ENCODE measurements around the gene CCDC43. TPM values are rescaled to one million over a fixed set of nuclear protein-coding genes. Genes with fewer than 3 reads are reported as not detected.
A peak's percentile ranks its signal among the peaks of the same experiment; 100 is the strongest.

CCDC43 gene
- total and polyA plus RNA-seq, 3 experiments from 2014 or later: 13.0 to 30.9 (median 30.6) TPM

DNA sequence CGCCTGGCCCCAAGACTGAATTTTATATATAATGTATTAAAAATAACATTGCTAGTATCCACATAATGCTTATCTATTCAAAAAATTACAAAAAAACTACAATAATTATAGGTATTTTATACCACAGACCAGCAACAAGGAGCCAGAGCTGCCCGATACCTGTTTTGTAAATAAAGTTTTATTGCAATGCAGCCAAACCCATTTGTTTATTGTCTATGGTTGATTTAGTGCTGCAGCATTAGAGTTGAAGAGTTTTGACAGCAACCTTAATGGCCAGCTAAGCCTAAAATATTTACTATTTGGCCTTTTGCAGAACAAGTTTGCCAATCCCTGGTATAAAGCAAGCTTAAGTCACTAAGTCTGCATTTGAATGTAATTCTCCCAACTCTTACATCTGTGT is 27.7 kb downstream of the CCDC43 start:
- Mint-ChIP-seq H3K4me1 (peaks cover 3 to 4% (median 3%) of the 10 kb centered on the region in 3 donors), H3K36me3 (no peaks in the 10 kb centered on the region), H3K9me3 (peaks cover 0 to 3% (median 2%) of the 10 kb centered on the region in 5 donors), H3K4me3 (no peak overlapping the region), H3K27me3 (peaks cover 8 to 22% of the 10 kb centered on the region in 2 donors), H3K27ac (no peak overlapping the region)
- no peak for DNase-seq
- no peak overlapping the region for H3K4me3 ChIP-seq (ENCODE audit: low read length)
- H3K36me3 ChIP-seq (ENCODE audit: insufficient read depth, low read length): no peaks in the 10 kb centered on the region
- no peak overlapping the region for H3K27ac ChIP-seq (ENCODE audit: low read depth, low read length)
- no peaks in the 10 kb centered on the region for H3K4me1 ChIP-seq (ENCODE audit: insufficient read depth, low read length)
- POLR2A ChIA-PET: no interaction called here
- CTCF ChIA-PET: interaction anchor here (0.8 kb wide), 1 partner anchor 128 kb away, joined by 3 read pairs; no protein-coding TSS in a partner anchor
- H3K9me3 ChIP-seq (ENCODE audit: low read length): no peaks in the 10 kb centered on the region
- H3K27me3 ChIP-seq (ENCODE audit: insufficient read depth, low read length, poor library complexity, severe bottlenecking): no peaks in the 10 kb centered on the region

DNA sequence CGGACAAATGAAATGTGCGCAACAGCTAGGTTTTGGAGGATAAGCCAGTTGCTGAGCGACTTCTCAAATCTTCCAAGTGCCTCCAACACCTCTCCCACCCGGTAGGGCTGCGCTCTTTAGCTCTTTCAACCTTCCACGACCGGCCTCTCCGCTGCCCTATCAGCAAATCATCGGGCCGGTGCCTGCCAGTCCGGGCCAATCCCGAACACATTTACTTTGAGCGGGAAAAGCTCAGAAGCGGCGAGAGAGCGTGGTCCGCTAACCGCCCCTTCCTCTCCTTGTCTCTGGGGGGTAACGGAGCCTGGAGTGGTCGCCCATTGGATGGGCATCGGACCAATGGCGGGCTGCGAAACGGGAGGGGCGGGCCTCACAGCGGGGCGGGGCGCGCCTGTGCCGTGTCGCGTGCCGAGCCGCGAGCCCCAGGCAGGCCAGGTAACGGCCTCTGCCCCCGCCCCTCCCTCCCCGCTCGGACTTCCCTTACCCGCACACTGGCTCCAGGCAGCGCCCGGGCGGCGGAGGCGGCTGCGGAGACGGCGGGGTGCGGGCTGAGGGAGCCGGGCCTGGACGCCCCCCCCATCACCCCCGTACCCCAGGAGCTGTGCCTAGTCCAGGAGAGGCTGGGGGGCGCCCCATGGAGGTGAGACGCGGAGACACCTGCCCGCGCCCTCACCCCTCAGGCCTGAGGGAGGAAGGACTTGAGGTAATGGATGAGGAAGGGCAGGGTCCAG is 33.4 kb downstream of the CCDC43 start, which contains the start of gene MEIOC:
TSS of gene MEIOC (plus strand) at position 486 of the 728 bp plus-strand sequence. CDS start at position 632, 146 bp downstream.
- Histone ChIP-seq H3K27ac (ENCODE audit: low read depth, low read length) (no peak within 1 kb of the TSS), H3K4me3 (ENCODE audit: low read length) (no peak within 1 kb of the TSS), H3K36me3 (ENCODE audit: insufficient read depth, low read length) (no peaks in the 10 kb centered on the region), H3K4me1 (ENCODE audit: insufficient read depth, low read length) (no peaks in the 10 kb centered on the region), H3K9me3 (ENCODE audit: low read length) (no peaks in the 10 kb centered on the region), H3K27me3 (ENCODE audit: insufficient read depth, low read length, poor library complexity, severe bottlenecking) (no peaks in the 10 kb centered on the region)
- Mint-ChIP-seq H3K36me3 (no peaks in the 10 kb centered on the region), H3K4me3 (peak within 1 kb of the TSS in 6 of 7 donors; percentile 50 to 76 (median 74)), H3K4me1 (peaks cover 3 to 9% (median 4%) of the 10 kb centered on the region in 3 donors), H3K9me3 (peaks cover 0 to 3% (median 2%) of the 10 kb centered on the region in 5 donors), H3K27me3 (peaks cover 30 to 42% of the 10 kb centered on the region in 2 donors), H3K27ac (peak within 1 kb of the TSS in 1 of 8 donors; percentile 33)
- ChIA-PET CTCF (no interaction called here), POLR2A (no interaction called here)
- peak in 2 of 5 donors; percentile 6 to 22 for DNase-seq

DNA sequence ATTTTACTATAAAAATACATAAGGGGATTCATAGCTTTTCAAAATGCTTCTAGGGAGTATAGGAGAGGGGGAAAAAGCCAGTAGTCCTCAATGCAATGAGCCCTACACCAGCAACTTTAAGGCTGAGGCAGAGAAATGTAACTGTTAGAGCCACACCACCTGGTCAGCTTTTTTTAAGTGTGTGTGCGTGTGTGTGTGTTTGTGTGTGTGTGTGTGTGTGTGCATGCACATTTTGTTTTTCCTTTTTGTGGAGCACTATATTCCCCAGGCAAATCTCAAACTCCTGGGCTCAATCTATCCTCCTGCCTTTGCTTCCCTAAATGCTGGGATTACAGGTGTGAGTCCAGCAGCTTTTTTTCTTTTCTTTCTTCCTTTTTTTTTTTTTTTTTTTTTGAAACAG is 35.6 kb downstream of the CCDC43 start:
- ChIA-PET CTCF (no interaction called here), POLR2A (no interaction called here)
- Mint-ChIP-seq H3K4me3 (no peak overlapping the region), H3K27me3 (peaks cover 39 to 45% of the 10 kb centered on the region in 2 donors), H3K27ac (no peak overlapping the region), H3K4me1 (peaks cover 3 to 9% (median 4%) of the 10 kb centered on the region in 3 donors), H3K9me3 (peaks cover 0 to 3% (median 2%) of the 10 kb centered on the region in 5 donors), H3K36me3 (no peaks in the 10 kb centered on the region)
- Histone ChIP-seq H3K27me3 (ENCODE audit: insufficient read depth, low read length, poor library complexity, severe bottlenecking) (no peaks in the 10 kb centered on the region), H3K4me1 (ENCODE audit: insufficient read depth, low read length) (no peaks in the 10 kb centered on the region), H3K9me3 (ENCODE audit: low read length) (no peaks in the 10 kb centered on the region), H3K27ac (ENCODE audit: low read depth, low read length) (no peak overlapping the region), H3K36me3 (ENCODE audit: insufficient read depth, low read length) (no peaks in the 10 kb centered on the region), H3K4me3 (ENCODE audit: low read length) (no peak overlapping the region)
- DNase-seq: no peak

DNA sequence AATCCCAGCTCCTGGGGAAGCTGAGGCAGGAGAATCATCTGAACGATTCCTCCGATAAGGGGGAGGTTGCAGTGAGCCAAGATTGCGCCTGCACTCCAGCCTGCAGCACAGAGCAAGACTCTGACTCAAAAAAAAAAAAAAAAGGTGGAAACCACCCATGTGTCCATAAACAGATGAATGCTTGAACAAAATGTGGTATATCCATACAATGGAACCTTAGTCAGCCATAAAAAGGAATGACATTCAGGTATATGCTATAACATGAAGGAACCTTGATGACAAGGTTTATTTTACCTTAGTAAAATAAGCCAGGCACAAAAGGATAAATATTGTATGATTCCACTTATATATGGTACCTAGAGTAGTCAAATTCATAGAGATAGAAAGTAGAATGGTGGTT is 36.2 kb downstream of the CCDC43 start:
- Histone ChIP-seq H3K27ac (ENCODE audit: low read depth, low read length) (no peak overlapping the region), H3K4me1 (ENCODE audit: insufficient read depth, low read length) (no peaks in the 10 kb centered on the region), H3K9me3 (ENCODE audit: low read length) (no peaks in the 10 kb centered on the region), H3K4me3 (ENCODE audit: low read length) (no peak overlapping the region), H3K36me3 (ENCODE audit: insufficient read depth, low read length) (no peaks in the 10 kb centered on the region), H3K27me3 (ENCODE audit: insufficient read depth, low read length, poor library complexity, severe bottlenecking) (no peaks in the 10 kb centered on the region)
- H3K27me3 Mint-ChIP-seq: peaks cover 39 to 46% of the 10 kb centered on the region in 2 donors
- POLR2A ChIA-PET: no interaction called here
- H3K4me3 Mint-ChIP-seq: no peak overlapping the region
- no peaks in the 10 kb centered on the region for H3K36me3 Mint-ChIP-seq
- H3K9me3 Mint-ChIP-seq: peaks cover 0 to 3% (median 2%) of the 10 kb centered on the region in 5 donors
- peaks cover 3 to 9% (median 4%) of the 10 kb centered on the region in 3 donors for H3K4me1 Mint-ChIP-seq
- CTCF ChIA-PET: no interaction called here
- H3K27ac Mint-ChIP-seq: no peak overlapping the region
- DNase-seq: no peak

DNA sequence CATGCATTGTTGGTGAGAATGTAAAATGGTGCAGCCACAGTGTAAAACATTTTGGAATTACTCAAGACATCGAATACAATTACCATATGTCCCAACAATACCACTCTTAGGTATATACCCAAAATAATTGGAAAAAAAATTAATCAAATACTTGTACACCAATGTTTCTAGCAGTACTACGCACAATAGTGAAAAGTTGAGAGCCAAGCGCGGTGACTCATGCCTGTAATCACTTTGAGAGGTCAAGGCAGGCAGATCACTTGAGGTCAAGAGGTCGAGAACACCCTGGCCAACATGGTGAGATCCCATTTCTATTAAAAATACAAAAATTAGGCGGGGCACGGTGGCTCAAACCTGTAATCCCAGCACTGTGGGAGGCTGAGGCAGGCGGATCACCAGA is 36.8 kb downstream of the CCDC43 start:
- H3K27me3 Mint-ChIP-seq: peaks cover 35 to 52% of the 10 kb centered on the region in 2 donors

DNA sequence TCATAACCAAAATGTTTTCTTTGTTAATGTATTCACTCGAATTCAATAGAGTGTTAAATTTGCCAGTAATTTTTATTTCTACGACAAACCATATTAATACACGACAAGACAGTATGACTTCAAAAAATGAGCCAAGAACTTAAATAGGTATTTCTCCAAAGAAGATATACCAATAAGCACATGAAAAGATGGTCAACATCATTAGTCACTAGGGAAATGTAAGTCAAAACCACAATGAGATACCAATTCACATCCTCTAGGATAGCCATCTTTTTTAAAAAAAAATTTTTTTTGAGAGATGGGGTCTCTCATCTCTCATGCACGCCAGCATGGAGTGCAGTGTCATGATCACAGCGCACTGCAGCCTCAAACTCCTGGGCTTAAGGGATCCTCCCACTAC is 38.3 kb downstream of the CCDC43 start:
- no peak overlapping the region for H3K27ac Mint-ChIP-seq
- CTCF ChIA-PET: no interaction called here
- H3K4me3 Mint-ChIP-seq: no peak overlapping the region
- no peaks in the 10 kb centered on the region for H3K9me3 ChIP-seq (ENCODE audit: low read length)
- H3K36me3 ChIP-seq (ENCODE audit: insufficient read depth, low read length): no peaks in the 10 kb centered on the region
- H3K4me1 ChIP-seq (ENCODE audit: insufficient read depth, low read length): no peaks in the 10 kb centered on the region
- H3K36me3 Mint-ChIP-seq: no peaks in the 10 kb centered on the region
- H3K27me3 ChIP-seq (ENCODE audit: insufficient read depth, low read length, poor library complexity, severe bottlenecking): no peaks in the 10 kb centered on the region
- no peak overlapping the region for H3K27ac ChIP-seq (ENCODE audit: low read depth, low read length)
- H3K9me3 Mint-ChIP-seq: peaks cover 0 to 1% (median 0%) of the 10 kb centered on the region in 5 donors
- no peak for DNase-seq
- POLR2A ChIA-PET: no interaction called here
- H3K4me1 Mint-ChIP-seq: peaks cover 0 to 5% (median 0%) of the 10 kb centered on the region in 3 donors
- peaks cover 35 to 51% of the 10 kb centered on the region in 2 donors for H3K27me3 Mint-ChIP-seq
- no peak overlapping the region for H3K4me3 ChIP-seq (ENCODE audit: low read length)

More for the DNA sequence above, 36.8 kb downstream of the CCDC43 start:
- H3K36me3 ChIP-seq (ENCODE audit: insufficient read depth, low read length): no peaks in the 10 kb centered on the region
- no peak overlapping the region for H3K27ac ChIP-seq (ENCODE audit: low read depth, low read length)
- no peak overlapping the region for H3K4me3 ChIP-seq (ENCODE audit: low read length)
- H3K27me3 ChIP-seq (ENCODE audit: insufficient read depth, low read length, poor library complexity, severe bottlenecking): no peaks in the 10 kb centered on the region
- no peak overlapping the region for H3K4me3 Mint-ChIP-seq
- H3K4me1 ChIP-seq (ENCODE audit: insufficient read depth, low read length): no peaks in the 10 kb centered on the region
- no peaks in the 10 kb centered on the region for H3K36me3 Mint-ChIP-seq
- POLR2A ChIA-PET: no interaction called here
- H3K9me3 Mint-ChIP-seq: peaks cover 0 to 3% (median 2%) of the 10 kb centered on the region in 5 donors
- CTCF ChIA-PET: no interaction called here
- no peaks in the 10 kb centered on the region for H3K9me3 ChIP-seq (ENCODE audit: low read length)
- no peak overlapping the region for H3K27ac Mint-ChIP-seq
- no peak for DNase-seq
- peaks cover 3 to 9% (median 4%) of the 10 kb centered on the region in 3 donors for H3K4me1 Mint-ChIP-seq

DNA sequence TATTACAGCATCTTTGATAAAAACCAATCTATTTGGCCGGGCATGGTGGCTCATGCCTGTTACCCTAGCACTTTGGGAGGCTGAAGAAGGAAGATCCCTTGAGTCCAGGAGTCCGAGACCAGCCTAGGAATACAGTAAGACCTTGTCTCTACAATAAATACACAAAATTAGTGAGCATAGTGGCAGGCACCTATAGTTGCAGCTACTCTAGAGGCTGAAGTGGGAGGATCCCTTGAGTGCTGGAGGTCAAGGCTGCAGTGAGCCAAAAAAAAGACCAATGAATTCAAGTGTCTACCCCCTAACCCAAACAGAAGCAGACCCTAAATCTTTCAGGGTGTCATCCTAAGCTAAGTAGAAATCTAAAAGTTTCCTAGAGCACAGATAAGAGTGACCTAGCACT is 40.6 kb downstream of the CCDC43 start:
- Histone ChIP-seq H3K9me3 (ENCODE audit: low read length) (no peaks in the 10 kb centered on the region), H3K4me1 (ENCODE audit: insufficient read depth, low read length) (no peaks in the 10 kb centered on the region), H3K27ac (ENCODE audit: low read depth, low read length) (no peak overlapping the region), H3K4me3 (ENCODE audit: low read length) (no peak overlapping the region), H3K27me3 (ENCODE audit: insufficient read depth, low read length, poor library complexity, severe bottlenecking) (no peaks in the 10 kb centered on the region), H3K36me3 (ENCODE audit: insufficient read depth, low read length) (no peaks in the 10 kb centered on the region)
- no peak overlapping the region for H3K4me3 Mint-ChIP-seq
- CTCF ChIA-PET: no interaction called here
- H3K4me1 Mint-ChIP-seq: no peaks in the 10 kb centered on the region
- H3K9me3 Mint-ChIP-seq: peaks cover 0 to 1% (median 0%) of the 10 kb centered on the region in 5 donors
- H3K27me3 Mint-ChIP-seq: peaks cover 29 to 40% of the 10 kb centered on the region in 2 donors
- no peak overlapping the region for H3K27ac Mint-ChIP-seq
- H3K36me3 Mint-ChIP-seq: no peaks in the 10 kb centered on the region
- DNase-seq: no peak
- POLR2A ChIA-PET: no interaction called here

DNA sequence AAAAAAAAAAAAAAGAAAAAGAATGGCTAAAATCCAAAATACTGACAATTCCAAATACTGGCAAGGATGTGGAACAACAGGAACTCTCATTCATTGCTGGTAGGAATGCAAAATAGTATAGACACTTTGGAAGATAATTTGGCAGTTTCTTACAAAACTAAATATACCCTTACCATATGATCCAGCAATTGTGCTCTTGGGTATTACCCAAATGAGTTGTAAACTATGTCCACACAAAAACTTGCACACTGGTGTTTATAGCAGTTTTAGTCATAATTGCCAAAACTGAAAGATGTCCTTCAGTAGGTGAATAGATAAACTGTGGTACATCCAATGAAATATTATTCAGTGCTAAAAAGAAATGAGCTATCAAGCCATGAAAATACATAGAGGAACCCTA is 41.8 kb downstream of the CCDC43 start:
- H3K27ac Mint-ChIP-seq: no peak overlapping the region
- H3K4me3 Mint-ChIP-seq: no peak overlapping the region
- Histone ChIP-seq H3K27me3 (ENCODE audit: insufficient read depth, low read length, poor library complexity, severe bottlenecking) (no peaks in the 10 kb centered on the region), H3K4me1 (ENCODE audit: insufficient read depth, low read length) (no peaks in the 10 kb centered on the region), H3K4me3 (ENCODE audit: low read length) (no peak overlapping the region), H3K36me3 (ENCODE audit: insufficient read depth, low read length) (no peaks in the 10 kb centered on the region), H3K9me3 (ENCODE audit: low read length) (no peaks in the 10 kb centered on the region), H3K27ac (ENCODE audit: low read depth, low read length) (no peak overlapping the region)
- DNase-seq: no peak
- no peaks in the 10 kb centered on the region for H3K4me1 Mint-ChIP-seq
- ChIA-PET CTCF (no interaction called here), POLR2A (interaction anchor here (0.6 kb wide), 1 partner anchor 991 kb away, joined by 3 read pairs; no protein-coding TSS in a partner anchor)
- peaks cover 28 to 38% of the 10 kb centered on the region in 2 donors for H3K27me3 Mint-ChIP-seq
- no peaks in the 10 kb centered on the region for H3K9me3 Mint-ChIP-seq
- H3K36me3 Mint-ChIP-seq: peaks cover 0 to 3% (median 0%) of the 10 kb centered on the region in 3 donors
